ENCODE results near the gene DES. TPM values are rescaled to one million over a fixed set of nuclear protein-coding genes. Genes with fewer than 3 reads are reported as not detected.
A peak's percentile ranks its signal among the peaks of the same experiment; 100 is the strongest.

DES gene
- total and polyA plus RNA-seq, 4 donors = 23.9 to 108 (median 57.9) TPM

DNA sequence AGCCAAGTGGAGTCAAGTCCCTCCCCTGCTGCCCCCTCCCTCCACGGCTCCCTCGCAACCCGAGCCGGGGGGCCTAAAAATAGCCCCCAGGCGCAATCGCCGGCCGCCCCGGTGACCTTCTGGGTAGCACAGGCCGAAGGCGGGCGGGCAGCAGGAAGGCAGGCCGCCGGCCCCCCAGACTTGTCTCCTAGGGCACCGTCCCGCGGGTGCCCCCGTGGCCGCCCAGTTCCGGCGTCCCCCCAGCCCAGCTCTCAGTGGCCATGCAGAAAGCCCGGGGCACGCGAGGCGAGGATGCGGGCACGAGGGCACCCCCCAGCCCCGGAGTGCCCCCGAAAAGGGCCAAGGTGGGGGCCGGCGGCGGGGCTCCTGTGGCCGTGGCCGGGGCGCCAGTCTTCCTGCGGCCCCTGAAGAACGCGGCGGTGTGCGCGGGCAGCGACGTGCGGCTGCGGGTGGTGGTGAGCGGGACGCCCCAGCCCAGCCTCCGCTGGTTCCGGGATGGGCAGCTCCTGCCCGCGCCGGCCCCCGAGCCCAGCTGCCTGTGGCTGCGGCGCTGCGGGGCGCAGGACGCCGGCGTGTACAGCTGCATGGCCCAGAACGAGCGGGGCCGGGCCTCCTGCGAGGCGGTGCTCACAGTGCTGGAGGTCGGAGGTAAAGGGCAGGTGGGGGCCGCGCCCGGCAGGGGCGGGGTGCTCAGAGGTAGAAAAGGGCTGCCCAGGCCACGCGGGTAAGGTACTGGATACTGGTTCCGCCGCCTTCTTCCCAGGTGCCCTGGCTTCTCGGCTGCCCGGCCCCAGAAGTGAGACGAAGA, 16.7 kb downstream of the DES start, which contains the start of gene SPEG:
Gene SPEG, plus strand, starts transcription at position 126 of the 808 bp plus-strand sequence. Its CDS starts 135 bp downstream, at position 261.
- Histone ChIP-seq H3K9me3 (ENCODE audit: control insufficient read depth in 4 of 4, insufficient read depth in 3 of 4, low read length in 3 of 4) (no peaks in the 10 kb centered on the region), H3K9ac (ENCODE audit: insufficient read depth in 1 of 2, low read length in 2 of 2) (no peak within 1 kb of the TSS), H3K27ac (ENCODE audit: low read depth in 1 of 2, low read length in 1 of 2) (peak within 1 kb of the TSS in 1 of 2 donors; percentile 82), H3K4me3 (no peak within 1 kb of the TSS), H3K36me3 (ENCODE audit: control insufficient read depth in 4 of 4, insufficient read depth in 4 of 4, low read length in 4 of 4) (no peaks in the 10 kb centered on the region), H3K4me1 (ENCODE audit: control insufficient read depth in 5 of 5, insufficient read depth in 5 of 5, low read length in 5 of 5) (peaks cover 0 to 36% (median 6%) of the 10 kb centered on the region in 5 donors), H3K27me3 (ENCODE audit: control insufficient read depth in 3 of 3, insufficient read depth in 3 of 3, low read length in 2 of 3) (peaks cover 9 to 16% (median 11%) of the 10 kb centered on the region in 3 donors)
- peak; percentile 30 for ATAC-seq (ENCODE audit: insufficient read depth, low FRiP score)
- peak in 1 of 3 donors; percentile 48 for DNase-seq
- WGBS, 2 donors = 9 to 12% methylated on average over 63 to 77 of the region's 77 CpGs
- TF ChIP-seq, protein P1, sequence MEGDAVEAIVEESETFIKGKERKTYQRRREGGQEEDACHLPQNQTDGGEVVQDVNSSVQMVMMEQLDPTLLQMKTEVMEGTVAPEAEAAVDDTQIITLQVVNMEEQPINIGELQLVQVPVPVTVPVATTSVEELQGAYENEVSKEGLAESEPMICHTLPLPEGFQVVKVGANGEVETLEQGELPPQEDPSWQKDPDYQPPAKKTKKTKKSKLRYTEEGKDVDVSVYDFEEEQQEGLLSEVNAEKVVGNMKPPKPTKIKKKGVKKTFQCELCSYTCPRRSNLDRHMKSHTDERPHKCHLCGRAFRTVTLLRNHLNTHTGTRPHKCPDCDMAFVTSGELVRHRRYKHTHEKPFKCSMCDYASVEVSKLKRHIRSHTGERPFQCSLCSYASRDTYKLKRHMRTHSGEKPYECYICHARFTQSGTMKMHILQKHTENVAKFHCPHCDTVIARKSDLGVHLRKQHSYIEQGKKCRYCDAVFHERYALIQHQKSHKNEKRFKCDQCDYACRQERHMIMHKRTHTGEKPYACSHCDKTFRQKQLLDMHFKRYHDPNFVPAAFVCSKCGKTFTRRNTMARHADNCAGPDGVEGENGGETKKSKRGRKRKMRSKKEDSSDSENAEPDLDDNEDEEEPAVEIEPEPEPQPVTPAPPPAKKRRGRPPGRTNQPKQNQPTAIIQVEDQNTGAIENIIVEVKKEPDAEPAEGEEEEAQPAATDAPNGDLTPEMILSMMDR (IDR thresholded peaks at IDR 0.05; ENCODE audit: control extremely low read depth, extremely low read depth) = no peak

DNA sequence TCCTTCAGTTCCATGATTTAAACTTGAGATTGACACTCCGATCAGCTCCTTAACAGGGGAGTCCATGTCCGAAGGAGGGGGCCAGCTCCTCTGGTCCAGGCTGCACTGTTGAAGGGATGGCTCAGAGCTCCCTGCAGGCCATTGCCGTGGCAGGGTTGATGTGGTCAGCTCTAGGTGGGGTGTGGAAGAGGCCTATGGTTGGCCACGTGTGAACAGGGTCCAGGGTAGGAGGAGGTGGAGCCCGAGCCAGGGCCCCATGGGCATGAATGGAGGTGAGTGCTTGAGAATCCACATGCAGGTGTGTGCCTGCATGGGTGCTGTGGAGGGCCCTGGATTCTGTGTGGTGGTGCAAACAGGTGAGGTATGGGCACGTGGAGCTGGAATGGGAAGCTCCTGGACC, 17.5 kb downstream of the DES start:
- Histone ChIP-seq H3K27ac (ENCODE audit: low read depth in 1 of 2, low read length in 1 of 2) (peak overlapping the region in 1 of 2 donors; percentile 82), H3K36me3 (ENCODE audit: control insufficient read depth in 4 of 4, insufficient read depth in 4 of 4, low read length in 4 of 4) (no peaks in the 10 kb centered on the region), H3K9me3 (ENCODE audit: control insufficient read depth in 4 of 4, insufficient read depth in 3 of 4, low read length in 3 of 4) (no peaks in the 10 kb centered on the region), H3K4me1 (ENCODE audit: control insufficient read depth in 5 of 5, insufficient read depth in 5 of 5, low read length in 5 of 5) (peaks cover 0 to 31% (median 5%) of the 10 kb centered on the region in 5 donors), H3K9ac (ENCODE audit: insufficient read depth in 1 of 2, low read length in 2 of 2) (no peak overlapping the region), H3K27me3 (ENCODE audit: control insufficient read depth in 3 of 3, insufficient read depth in 3 of 3, low read length in 2 of 3) (peaks cover 9 to 16% (median 11%) of the 10 kb centered on the region in 3 donors), H3K4me3 (no peak overlapping the region)
- 87 to 92% methylated on average over 6 of the region's 6 CpGs for WGBS, 2 donors
- ATAC-seq (ENCODE audit: insufficient read depth, low FRiP score) (no peak), DNase-seq (no peak)
- TF ChIP-seq, protein P1 (IDR thresholded peaks at IDR 0.05; ENCODE audit: control extremely low read depth, extremely low read depth) = no peak

DNA sequence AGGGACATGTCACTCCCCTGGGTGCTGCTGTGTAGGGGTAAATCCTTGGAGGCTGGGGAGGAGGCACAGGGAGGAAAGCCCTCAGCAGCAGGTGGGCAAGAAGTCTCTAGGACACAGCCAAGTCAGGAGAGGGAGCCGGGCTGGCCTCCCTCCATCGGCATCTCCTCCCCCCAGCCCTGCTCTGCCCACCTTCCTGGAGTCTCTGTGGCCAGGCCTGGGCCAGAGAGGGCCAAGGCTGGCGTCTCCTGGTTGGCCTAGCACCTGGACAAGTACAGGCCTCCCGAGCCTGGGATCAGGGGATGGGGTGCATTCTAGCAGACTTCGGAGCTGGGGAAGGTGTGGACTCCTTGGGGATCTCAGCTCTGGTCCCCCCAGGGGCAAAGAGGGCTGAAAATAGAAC, 18.3 kb downstream of the DES start:
- Histone ChIP-seq H3K9ac (ENCODE audit: insufficient read depth in 1 of 2, low read length in 2 of 2) (no peak overlapping the region), H3K27me3 (ENCODE audit: control insufficient read depth in 3 of 3, insufficient read depth in 3 of 3, low read length in 2 of 3) (peaks cover 9 to 16% (median 11%) of the 10 kb centered on the region in 3 donors), H3K27ac (ENCODE audit: low read depth in 1 of 2, low read length in 1 of 2) (peak overlapping the region in 1 of 2 donors; percentile 39), H3K4me3 (no peak overlapping the region), H3K9me3 (ENCODE audit: control insufficient read depth in 4 of 4, insufficient read depth in 3 of 4, low read length in 3 of 4) (no peaks in the 10 kb centered on the region), H3K36me3 (ENCODE audit: control insufficient read depth in 4 of 4, insufficient read depth in 4 of 4, low read length in 4 of 4) (no peaks in the 10 kb centered on the region), H3K4me1 (ENCODE audit: control insufficient read depth in 5 of 5, insufficient read depth in 5 of 5, low read length in 5 of 5) (peaks cover 0 to 35% (median 9%) of the 10 kb centered on the region in 5 donors)
- ATAC-seq (ENCODE audit: insufficient read depth, low FRiP score) (no peak), DNase-seq (no peak)
- WGBS, 2 donors = 84 to 88% methylated on average over 5 of the region's 5 CpGs
- TF ChIP-seq, protein P1 (IDR thresholded peaks at IDR 0.05; ENCODE audit: control extremely low read depth, extremely low read depth) = no peak

Measured in lung (tissue), 12 donors.